Endometrial microvascular endothelial cells (primary cell): ENCODE results near the gene FARS2. TPM values are rescaled to one million over a fixed set of nuclear protein-coding genes. Genes with fewer than 3 reads are reported as not detected.

Experiments used
- in situ Hi-C: cut with HindIII; loops from 2 replicates; pipeline ENCODE4 v1.10.0; 2017; ENCODE audit warnings: low sequenced_read_pairs, low pct_unique_long_range_greater_than_20kb; ENCODE audit errors: inconsistent ontology term
- total RNA-seq: library from RNA; depleted of rRNA; stranded (reverse); fragments of >200 nt; gene quantifications from one replicate; pipeline ENCODE4 v1.2.3, GENCODE V29; 2015; ENCODE audit errors: inconsistent ontology term

FARS2 gene
- total RNA-seq, 1 donor from 2014 or later: 18.2 TPM

- in situ Hi-C loops: no loop called here
Observed at GRCh38 chr6:5704708-5705107, 443.4 kb downstream of the FARS2 start.

GRCh38 chr6:5705252-5705651, 443.9 kb downstream of the FARS2 start:
- in situ Hi-C loops: no loop called here

DNA sequence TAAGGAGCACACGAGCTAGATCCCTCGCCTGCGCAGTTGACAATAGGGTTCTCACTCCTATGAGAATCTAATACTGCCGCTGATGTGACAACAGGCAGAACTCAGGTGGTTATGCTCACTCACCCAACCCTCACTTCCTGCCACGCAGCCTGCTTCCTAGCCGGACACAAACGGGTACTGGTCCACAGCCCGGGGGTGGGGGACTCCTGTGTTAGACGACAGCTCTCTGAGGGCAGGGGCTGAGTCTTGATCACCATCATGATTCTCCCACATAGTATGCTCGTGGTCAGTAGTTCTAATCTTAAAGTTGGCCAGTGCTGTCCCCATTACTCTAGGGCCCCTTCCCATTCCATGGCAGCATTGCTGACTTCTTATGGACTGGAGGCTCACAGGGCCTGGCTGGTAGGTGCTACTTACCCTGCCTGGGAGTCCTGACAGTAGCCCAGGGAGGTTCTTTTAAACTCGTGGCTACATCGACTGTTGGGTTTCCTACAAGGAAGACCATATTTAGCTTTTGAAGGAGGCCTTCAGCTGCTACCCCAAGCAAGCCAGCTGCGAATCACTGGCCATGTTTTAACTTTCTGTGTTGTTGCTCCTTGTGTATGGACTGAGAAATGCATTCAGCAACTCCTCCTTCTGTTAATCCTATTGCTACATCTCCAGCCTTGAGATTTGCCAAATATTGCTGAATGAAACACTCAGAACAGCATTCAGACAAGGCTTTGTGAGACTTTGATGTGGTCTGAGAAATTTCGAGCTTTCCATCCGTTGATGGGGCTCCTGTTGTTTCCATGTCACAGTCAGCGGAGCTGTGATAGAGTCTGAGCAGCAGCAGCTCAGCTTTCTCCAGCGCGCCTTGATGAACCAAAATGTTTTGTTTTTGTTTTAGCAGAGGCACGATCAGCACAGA, 445.1 kb downstream of the FARS2 start:
- in situ Hi-C loops: no loop called here

- in situ Hi-C loops: no loop called here
Observed at GRCh38 chr6:5707281-5708045, 446.1 kb downstream of the FARS2 start.

GRCh38 chr6:5710516-5710915, 449.2 kb downstream of the FARS2 start:
- in situ Hi-C loops: no loop called here

DNA sequence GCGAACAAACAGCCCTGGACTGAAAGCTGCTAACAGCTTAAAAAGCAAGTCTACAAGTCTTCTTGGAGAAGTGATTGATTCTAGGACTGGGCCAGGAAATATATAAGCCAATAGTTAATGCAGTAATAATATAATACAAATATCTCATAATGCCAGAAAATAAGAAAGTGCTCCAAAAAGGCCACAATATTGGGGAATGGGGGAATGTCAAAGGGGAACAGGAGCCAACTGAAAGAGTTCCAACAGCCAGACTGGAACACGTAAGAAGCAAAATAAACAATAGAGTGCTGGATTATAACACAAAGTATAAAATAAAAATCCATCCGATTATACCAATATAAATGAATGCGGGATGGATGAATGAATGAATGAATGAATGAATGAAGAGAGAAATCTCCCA, 449.6 kb downstream of the FARS2 start:
- in situ Hi-C loops: no loop called here

DNA sequence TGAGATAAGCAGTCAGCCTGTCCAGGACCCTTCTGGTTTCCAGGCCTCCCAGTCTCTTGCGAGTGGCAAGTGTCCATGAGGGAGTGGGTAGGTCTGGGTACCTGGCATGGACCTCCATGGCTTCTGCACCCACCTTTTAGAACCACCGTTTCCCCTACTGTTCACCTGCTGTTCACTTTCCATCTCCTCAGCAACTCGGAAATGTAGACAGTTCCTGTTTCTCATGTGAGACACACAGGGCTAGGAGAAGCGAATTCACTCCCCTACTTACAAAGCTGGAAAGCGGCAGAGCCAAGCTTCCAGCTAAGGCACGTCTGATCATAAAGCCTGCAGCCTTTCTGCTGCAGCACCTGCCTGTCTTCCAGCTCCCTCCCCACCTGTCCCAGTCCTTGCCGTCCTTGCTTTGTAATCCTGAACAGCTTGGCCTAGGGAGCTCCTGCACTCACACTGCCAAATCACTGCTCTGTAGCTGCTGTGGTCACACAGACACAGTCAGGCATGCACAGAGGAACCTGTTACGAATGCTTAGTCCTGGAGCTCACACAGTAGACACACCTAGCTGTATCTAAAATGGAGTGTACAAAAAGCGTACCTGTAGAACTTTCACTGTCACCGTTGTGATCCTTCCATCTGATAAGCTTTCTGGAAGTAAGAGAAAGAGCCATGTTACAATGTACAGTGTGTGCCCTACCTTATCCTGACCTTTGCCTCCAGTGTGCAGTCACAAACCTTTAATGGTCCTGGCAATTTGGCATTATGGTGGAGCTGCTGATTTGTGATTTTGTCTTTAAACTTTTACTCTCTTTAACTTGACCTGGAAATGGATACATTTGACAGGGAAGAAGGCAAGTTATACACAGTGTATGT, 451.3 kb downstream of the FARS2 start:
- in situ Hi-C loops: no loop called here

GRCh38 chr6:5713519-5713918, 452.2 kb downstream of the FARS2 start:
- in situ Hi-C loops: no loop called here

- in situ Hi-C loops: no loop called here
Observed at GRCh38 chr6:5718231-5718947, 457.1 kb downstream of the FARS2 start.

- in situ Hi-C loops: no loop called here
Observed at GRCh38 chr6:5723841-5724691, 462.8 kb downstream of the FARS2 start.

DNA sequence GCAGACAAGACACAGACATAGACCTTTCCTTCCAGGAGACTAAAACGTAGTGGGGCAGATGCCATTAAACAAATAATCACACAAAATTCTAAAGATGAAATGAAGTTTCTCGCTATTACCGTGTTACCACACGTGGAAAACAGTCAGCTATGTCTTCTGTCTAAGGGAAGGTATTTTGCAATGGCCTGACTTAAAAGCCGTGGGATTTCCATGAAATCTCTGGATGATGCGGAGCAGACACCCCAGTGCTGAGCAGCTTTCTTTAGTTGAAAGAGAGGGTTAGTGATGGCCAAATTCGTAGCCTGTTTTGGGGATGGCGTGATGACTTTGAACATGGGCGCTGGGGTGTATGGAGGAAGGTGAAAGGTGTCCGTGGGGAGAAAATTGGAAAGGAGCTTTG, 463.6 kb downstream of the FARS2 start:
- in situ Hi-C loops: no loop called here

GRCh38 chr6:5726976-5727718, 465.8 kb downstream of the FARS2 start:
- in situ Hi-C loops: no loop called here

DNA sequence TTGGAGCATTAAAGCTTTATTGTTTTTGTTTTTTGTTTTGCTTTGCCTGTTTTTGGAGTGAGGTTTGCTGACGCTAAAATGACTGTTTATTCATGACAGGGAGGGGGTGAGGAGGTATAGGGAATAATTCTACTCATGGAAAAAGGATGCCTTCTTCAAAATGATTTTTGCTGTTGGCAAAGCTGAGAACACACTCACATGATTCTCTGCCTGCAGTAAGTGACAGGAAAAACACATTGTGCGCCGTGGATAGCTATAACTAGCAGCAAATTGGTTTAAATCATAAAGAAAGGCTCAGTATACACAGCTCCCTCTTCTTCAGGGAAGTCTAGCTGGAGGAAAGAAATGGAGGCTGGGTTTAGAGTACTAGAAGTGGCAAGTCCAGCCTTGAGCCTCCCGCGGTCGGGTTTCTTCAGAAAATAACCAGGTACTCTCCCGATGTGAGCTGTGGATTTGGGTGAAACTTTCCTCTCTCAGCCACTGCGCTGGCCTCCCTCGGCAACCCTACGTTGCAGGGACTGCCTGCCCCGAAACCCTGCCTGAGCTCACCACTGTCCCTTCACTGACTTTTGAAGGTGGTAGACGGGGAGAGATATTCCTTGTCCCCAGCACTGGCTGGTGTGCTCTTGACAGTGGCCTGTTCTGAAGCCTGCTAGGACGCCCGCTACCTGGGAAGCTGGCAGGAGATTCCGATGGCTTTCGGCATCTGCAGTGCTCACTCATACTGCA, 467.2 kb downstream of the FARS2 start:
- in situ Hi-C loops: no loop called here

- in situ Hi-C loops: no loop called here
Observed at GRCh38 chr6:5729080-5729434, 467.7 kb downstream of the FARS2 start.

DNA sequence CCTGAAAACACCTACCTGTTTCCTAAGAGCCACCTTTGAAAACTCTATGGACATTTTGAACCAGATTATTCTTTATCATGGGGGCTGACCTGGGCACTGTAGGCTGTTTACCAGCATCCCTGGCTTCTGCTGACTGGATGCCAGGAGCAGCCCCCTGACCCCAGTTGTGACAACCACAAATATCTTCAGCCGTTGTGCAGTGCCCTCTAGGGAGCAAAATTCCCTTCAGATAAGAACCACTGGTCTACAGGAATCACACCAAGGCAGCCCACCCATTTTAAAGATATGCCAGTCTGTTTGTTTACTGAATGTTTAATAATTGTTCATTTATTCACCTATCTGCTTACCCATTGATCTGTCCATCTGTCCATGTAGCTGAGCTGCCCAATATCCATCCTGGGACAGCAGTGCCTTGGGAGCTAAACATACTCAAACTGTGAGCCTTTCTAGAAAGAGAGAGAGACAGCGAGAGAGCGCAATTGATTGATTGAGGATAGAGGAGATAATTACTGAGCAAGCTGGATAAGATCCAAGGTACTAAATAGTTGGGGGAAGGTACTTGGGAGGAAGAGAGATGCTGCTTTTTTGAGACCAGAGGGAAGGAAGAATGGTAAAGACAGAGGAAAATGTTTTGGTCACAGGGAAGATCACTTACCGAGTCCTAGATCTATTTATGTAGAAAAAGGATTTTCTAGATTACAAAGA, 468.7 kb downstream of the FARS2 start:
- in situ Hi-C loops: no loop called here
